Adrenal gland (tissue), 12 donors: ENCODE results near the gene STAT3. TPM values are rescaled to one million over a fixed set of nuclear protein-coding genes. Genes with fewer than 3 reads are reported as not detected.

Experiments used
- DNase-seq, 7 donors: peaks; one replicate each; pipeline ENCODE4 v3.0.0-alpha.2; 2019 to 2020
- H3K27ac ChIP-seq, 5 donors: fragments of 200-600 bp; sonication (generic) in 4 of 5; 1 replicate in 3 of 5; 2 replicates in 2 of 5; pipeline versions ENCODE4 v1.5.1 to v1.8.0; 2016 to 2020; ENCODE audit warnings: mild to moderate bottlenecking in 1 of 5
- H3K27me3 ChIP-seq: fragments of 200-600 bp; 2 replicates; pipeline ENCODE4 v1.8.0; 2021
- H3K36me3 ChIP-seq, 2 donors: fragments of 200-600 bp; replicated peaks in 1 of 2; 1 replicate in 1 of 2; 2 replicates in 1 of 2; pipeline versions ENCODE4 v1.5.1 to v1.8.0; 2018 to 2022
- H3K4me1 ChIP-seq, 2 donors: fragments of 200-600 bp; replicated peaks in 1 of 2; 1 replicate in 1 of 2; 2 replicates in 1 of 2; pipeline versions ENCODE4 v1.5.1 to v1.8.0; 2018 to 2021
- H3K4me3 ChIP-seq, 4 donors: fragments of 200-600 bp; sonication (generic) in 3 of 4; one replicate each; pipeline ENCODE4 v1.5.1; 2016 to 2018
- H3K9me3 ChIP-seq, 3 donors: fragments of 200-600 bp; sonication (generic) in 1 of 3; replicated peaks in 1 of 3; 1 replicate in 2 of 3; 2 replicates in 1 of 3; pipeline versions ENCODE4 v1.5.1 to v1.8.0; 2016 to 2021
- CTCF ChIP-seq, 6 experiments: fragments of 450-650 bp in 4 of 6; fragments of 200-600 bp in 2 of 6; sonication (generic) in 1 of 6; IDR thresholded peaks; 1 replicate in 5 of 6; 2 replicates in 1 of 6; pipeline versions ENCODE4 v1.5.1 to v1.8.0; 2016 to 2021; ENCODE audit warnings: antibody characterized with exemption in 6 of 6, mild to moderate bottlenecking in 2 of 6, moderate library complexity in 1 of 6
- POLR2A ChIP-seq, 2 donors: fragments of 450-650 bp; IDR thresholded peaks; one replicate each; pipeline ENCODE4 v1.6.1; 2017; ENCODE audit warnings: antibody characterized with exemption in 2 of 2, mild to moderate bottlenecking in 2 of 2, moderate library complexity in 1 of 2
- WGBS, 4 donors: extraction: QIAGEN DNeasy Blood & Tissue Kit in 2 of 4; methylation state at CpG; one replicate each; pipeline versions ENCODE4 v1.1.5 to v1.1.7; 2013 to 2017; 5-methylcytosine and 5-hydroxymethylcytosine counted together
- intact Hi-C, 2 donors: fragments of 100-400 bp; cut with DNase I; formaldehyde crosslinking; loops; one replicate each; pipeline versions ENCODE4 v1.14.1 to v1.15.0; 2022 to 2023
- polyA plus RNA-seq, 3 donors: library from polyadenylated mRNA; stranded (reverse); fragments of 200-250 nt in 2 of 3; fragments of 350-450 nt in 1 of 3; fragmentation: Illumina TruSeq in 1 of 3; extraction: RNeasy Lipid Tissue Mini Kit (QIAGEN cat#74804) in 1 of 3; gene quantifications; one replicate each; pipeline ENCODE4 v1.2.3, GENCODE V29; 2013 to 2014
- total RNA-seq, 9 donors: library from RNA; depleted of rRNA in 4 of 9; stranded (reverse); fragments of >200 nt in 4 of 9; fragments of 120-200 nt in 1 of 9; fragmentation: NEBNext Ultra II Directional in 1 of 9; extraction: Animal tissue kit (Norgen Biotek cat#: 25700) in 1 of 9; gene quantifications; one replicate each; pipeline versions ENCODE4 v1.1.0 to v1.2.4, GENCODE V29; 2013 to 2023
- donor health status: healthy with polysubstance abuse.
- donor health status: Bipolar disorder and iron deficiency.
- donor health status: DM: yes; HTN: yes; CAD: no.
- donor health status: DM: no; HTN: no; CAD: no.
- donor health status: DM: no; HTN: no; CAD: no.
- donor health status: DM: yes; HTN: yes; CAD: no.

The STAT3 gene
- total and polyA plus RNA-seq, 12 donors = 31.0 to 282 (median 160) TPM

- intact Hi-C loops = no loop called here
- peak overlapping the region in 1 of 4 donors; percentile 59 for H3K4me3 ChIP-seq
- H3K27ac ChIP-seq = peak overlapping the region in 4 of 5 donors; percentile 88 to 96 (median 90)
These were observed 98.5 kb downstream of the STAT3 start for GRCh38 chr17:42289611-42290181.

GRCh38 chr17:42288803-42289610, 99.2 kb downstream of the STAT3 start:
- TF ChIP-seq CTCF (IDR thresholded peaks at IDR 0.05) (no peak), POLR2A (IDR thresholded peaks at IDR 0.05) (no peak)
- peak overlapping the region in 3 of 4 donors; percentile 16 to 59 (median 44) for H3K4me3 ChIP-seq
- H3K9me3 ChIP-seq = no peaks in the 10 kb centered on the region
- H3K36me3 ChIP-seq = peaks cover 0 to 27% of the 10 kb centered on the region in 2 donors
- peak overlapping the region; percentile 65 to 96 (median 89) for H3K27ac ChIP-seq
- WGBS, 4 donors = 25 to 40% (median 30%) methylated on average over 8 to 44 of the region's 44 CpGs
- H3K4me1 ChIP-seq = peaks cover 32 to 34% of the 10 kb centered on the region in 2 donors
- peak; percentile 56 to 79 (median 63) for DNase-seq
- no peaks in the 10 kb centered on the region for H3K27me3 ChIP-seq
- intact Hi-C loops = no loop called here

More at GRCh38 chr17:42289611-42290181, 98.5 kb downstream of the STAT3 start:
- peak in 2 of 7 donors; percentile 28 to 38 for DNase-seq
- Histone ChIP-seq H3K9me3 (no peaks in the 10 kb centered on the region), H3K36me3 (peaks cover 0 to 30% of the 10 kb centered on the region in 2 donors), H3K27me3 (no peaks in the 10 kb centered on the region), H3K4me1 (peaks cover 35 to 40% of the 10 kb centered on the region in 2 donors)
- TF ChIP-seq POLR2A (IDR thresholded peaks at IDR 0.05) = no peak
- TF ChIP-seq CTCF (IDR thresholded peaks at IDR 0.05) = no peak
- WGBS, 4 donors = 77 to 93% (median 82%) methylated on average over 8 to 9 of the region's 9 CpGs

GRCh38 chr17:42287977-42288802, 100.1 kb downstream of the STAT3 start, which contains the start of gene STAT5A:
STAT5A (plus strand) TSS chr17:42288498; CDS start chr17:42289412, 914 bp downstream.
- peaks cover 0 to 20% of the 10 kb centered on the region in 2 donors for H3K36me3 ChIP-seq
- TF ChIP-seq POLR2A (IDR thresholded peaks at IDR 0.05) = peak; percentile 82 to 93
- TF ChIP-seq CTCF (IDR thresholded peaks at IDR 0.05) = no peak
- intact Hi-C loops = no loop called here
- no peaks in the 10 kb centered on the region for H3K9me3 ChIP-seq
- no peaks in the 10 kb centered on the region for H3K27me3 ChIP-seq
- DNase-seq = peak; percentile 87 to 96 (median 94)
- peaks cover 32 to 40% of the 10 kb centered on the region in 2 donors for H3K4me1 ChIP-seq
- WGBS, 4 donors = 4 to 13% (median 7%) methylated on average over 16 to 88 of the region's 88 CpGs
- H3K27ac ChIP-seq = peak within 1 kb of the TSS; percentile 65 to 96 (median 89)
- peak within 1 kb of the TSS in 3 of 4 donors; percentile 29 to 59 (median 44) for H3K4me3 ChIP-seq
